GM18873 (cell line): ENCODE results near the gene MAT2B.
A peak's percentile ranks its signal among the peaks of the same experiment; 100 is the strongest.

Experiments
- ATAC-seq: cut with Tn5 transposase; IDR thresholded peaks from one replicate; pipeline ENCODE4 v1.9.1; 2021; ENCODE audit warnings: mild to moderate bottlenecking, moderate library complexity, moderate number of reproducible peaks; ENCODE audit not compliant: unreplicated experiment, low FRiP score

Gene MAT2B

GRCh38 chr5:163548649-163549048, 43.2 kb downstream of the MAT2B start:
- ATAC-seq, result no peak

DNA sequence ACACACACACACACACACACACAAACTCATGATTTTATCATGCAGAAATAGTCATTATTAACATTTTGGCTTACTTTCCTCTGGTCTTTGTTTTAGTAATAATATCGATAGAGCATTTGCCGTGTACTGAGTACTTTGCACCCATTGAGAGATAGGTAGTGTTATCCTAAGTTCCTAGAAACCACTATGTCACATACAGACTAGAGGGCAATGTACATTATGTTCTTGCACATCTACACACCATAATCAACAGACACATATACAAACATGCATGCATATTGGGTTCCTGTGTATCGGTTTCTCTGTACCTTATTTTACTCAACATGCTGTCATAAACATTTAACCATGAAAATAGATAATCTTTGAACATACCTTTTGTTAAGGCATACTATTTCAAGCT, 45.7 kb downstream of the MAT2B start:
- no peak for ATAC-seq

DNA sequence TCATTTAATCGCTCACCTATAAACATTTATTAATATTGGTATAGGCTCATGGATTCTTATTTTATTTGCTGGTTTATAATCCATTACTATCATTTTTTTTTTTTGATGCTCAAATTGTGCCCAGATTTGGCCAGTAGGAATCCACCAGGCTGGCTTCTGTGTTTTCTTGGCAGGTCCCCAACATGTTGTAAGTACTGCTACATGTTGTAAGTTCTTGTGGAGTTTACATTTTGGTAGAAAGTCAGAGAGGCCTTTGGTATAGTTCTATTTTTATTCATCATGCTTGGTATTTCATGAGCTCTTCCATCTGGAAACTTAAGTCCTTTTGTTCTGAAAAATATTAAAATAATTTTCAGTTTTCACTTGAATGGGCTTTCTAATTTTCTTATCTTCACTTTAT, 47.1 kb downstream of the MAT2B start:
- no peak for ATAC-seq

DNA sequence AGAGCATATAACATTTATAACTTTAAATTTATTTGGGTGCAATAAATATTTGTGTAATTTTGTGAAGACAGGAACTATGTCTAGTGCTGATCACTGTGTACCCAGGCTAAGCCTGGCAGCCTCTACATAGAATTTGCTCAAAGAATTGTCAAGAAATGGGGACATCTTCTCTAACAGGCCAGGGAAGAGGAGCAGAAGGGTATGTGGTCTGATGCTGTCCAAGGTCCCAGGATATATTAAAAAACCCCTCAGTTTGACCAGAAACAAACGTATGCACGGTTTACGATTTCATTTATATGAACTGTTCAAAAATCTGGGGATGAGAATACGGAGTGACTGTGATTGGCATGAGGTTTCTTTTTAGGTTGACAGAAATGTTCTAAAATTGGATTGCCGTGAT, 55.9 kb downstream of the MAT2B start:
- ATAC-seq, result no peak

- no peak for ATAC-seq
Measured at GRCh38 chr5:163562071-163562470, 56.7 kb downstream of the MAT2B start.

DNA sequence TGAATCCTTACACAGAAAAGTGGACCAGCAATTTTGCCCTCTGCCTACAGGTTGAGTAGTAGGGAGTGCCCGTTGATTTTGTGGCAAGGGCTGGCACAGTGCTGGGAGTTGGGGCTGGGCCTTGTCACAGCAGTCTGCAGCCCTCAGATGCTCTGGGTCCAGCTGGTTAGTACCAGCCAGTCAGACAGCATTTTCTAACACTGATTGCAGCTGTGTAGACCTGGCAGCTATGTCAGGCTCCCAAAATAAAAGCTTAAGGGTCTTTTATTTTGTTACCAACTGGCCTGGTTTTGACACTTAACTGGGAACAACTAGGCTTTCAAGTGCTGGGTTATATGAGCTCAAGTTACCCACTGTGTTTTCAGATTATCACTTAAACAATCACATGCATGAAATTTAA, 57.7 kb downstream of the MAT2B start:
- no peak for ATAC-seq

- no peak for ATAC-seq
Measured at GRCh38 chr5:163563880-163564279, 58.5 kb downstream of the MAT2B start.

DNA sequence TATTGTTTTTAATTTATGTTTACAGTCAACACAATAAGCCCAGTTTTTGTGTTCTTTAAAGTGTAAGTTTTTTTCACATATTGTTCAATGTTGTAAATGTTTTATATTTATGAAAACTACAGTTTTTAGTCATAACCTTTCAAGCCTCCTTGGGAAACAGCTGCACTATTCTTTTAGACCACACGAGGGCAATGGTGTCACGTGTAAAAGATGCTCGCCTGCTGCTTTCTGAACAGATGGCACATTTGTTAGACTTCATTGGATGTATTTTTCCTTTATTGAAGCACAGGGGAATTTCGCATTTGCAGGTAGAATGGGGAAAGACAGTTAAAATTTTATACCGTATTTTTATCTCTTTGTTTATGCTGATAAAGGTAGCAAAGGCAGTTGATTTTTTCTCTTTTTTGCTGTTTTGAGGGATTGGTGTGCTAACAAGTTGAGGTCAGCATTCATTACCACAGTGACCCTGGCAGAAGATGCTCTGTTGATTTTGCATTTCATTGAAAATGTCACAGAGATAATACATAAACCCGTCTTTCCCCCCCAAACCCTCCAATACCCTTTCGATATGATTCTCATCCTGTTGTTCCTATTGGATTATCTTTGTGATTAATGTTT, 59.0 kb downstream of the MAT2B start:
- ATAC-seq, result peak; percentile 43

DNA sequence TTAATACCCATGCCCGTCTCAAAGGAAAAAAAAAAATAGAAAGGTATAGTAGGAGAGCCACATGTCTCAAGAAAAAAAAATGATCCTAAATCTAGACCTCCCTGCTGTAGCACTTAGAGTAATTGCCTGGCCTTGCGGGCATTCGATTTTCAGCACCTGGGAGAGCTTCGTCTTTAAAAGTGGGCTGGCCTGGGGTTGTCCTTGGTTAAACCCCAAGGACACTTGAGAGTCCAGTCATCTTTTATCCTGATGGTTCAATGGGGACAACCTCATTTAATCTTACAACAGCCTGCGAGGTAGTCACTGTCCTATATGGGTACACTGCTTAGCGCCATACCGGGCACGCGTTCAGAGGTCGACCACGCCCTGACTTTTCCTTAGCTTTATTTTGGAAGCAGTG, 60.1 kb downstream of the MAT2B start:
- no peak for ATAC-seq

DNA sequence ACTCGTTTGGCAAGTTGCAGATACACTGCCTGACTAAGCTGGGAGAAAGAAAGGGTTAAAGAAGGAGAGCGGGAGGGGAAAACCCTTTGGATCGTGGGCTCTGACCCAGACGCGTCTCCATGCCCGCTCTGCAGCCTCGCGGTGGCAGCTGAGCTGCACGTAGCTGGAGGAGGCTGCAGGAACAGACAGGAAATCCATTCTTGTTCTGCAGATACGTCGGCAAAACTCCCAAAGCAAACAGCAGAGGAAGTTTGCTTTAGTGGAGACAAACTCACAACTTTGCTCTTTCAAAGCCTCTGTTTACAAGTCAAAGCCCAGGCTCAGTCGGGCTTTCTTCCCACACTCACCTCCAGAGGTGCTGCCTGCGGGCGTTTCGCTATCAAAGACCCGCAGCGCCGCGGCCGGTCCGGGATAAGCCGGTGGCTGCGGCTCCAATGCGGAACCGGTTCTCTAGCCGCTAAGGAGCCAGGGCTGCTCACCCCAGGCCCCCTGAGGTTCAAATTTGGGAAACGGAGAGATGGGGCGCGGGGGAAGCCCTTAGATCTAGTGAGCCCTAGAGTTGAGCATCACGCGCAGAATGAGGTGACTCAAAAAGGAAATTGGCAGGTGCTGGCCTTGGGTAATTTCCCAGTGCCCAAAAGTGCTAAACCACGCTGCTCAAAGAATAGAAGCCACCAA, 60.7 kb downstream of the MAT2B start:
- peak; percentile 67 for ATAC-seq

DNA sequence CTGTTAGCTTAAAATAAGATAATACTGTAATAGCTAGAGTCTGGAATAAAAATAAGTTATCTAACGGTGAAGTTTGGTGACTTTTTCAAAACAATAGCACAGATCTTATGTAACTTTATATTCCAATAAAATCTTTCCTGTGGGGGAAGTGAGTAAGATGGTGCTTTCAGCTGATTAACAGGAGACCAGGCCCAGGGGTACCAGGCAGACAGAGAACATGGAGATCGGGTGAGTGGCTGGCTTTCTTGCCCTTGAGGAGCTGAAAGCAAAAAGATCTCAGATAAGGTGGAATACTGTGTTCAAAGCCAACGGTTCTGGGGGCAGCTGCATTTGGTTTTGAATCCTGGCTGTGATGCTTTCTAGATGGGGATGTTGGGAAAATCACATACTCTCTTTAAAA, 61.3 kb downstream of the MAT2B start:
- no peak for ATAC-seq

GRCh38 chr5:163567811-163568210, 62.4 kb downstream of the MAT2B start:
- no peak for ATAC-seq
